H1 (cell line): Measurements from ENCODE around the gene TBX4. TPM values are rescaled to one million over a fixed set of nuclear protein-coding genes. Genes with fewer than 3 reads are reported as not detected.

Experiments used
- CBX8 ChIP-seq: fragments of 300-800, 300-1000 bp; sonication (generic); IDR thresholded peaks from 2 replicates; pipeline ENCODE4 v1.7.1; 2016; ENCODE audit warnings: low read depth, low read length, borderline replicate concordance
- RFX5 ChIP-seq: IDR thresholded peaks from 2 replicates; pipeline ENCODE4 v1.6.1; 2011; ENCODE audit warnings: low read depth, low read length, improper control_type of control experiment, borderline replicate concordance
- SIN3A ChIP-seq, 2 experiments: IDR thresholded peaks in 1 of 2; conservative IDR thresholded peaks in 1 of 2; 2 replicates each; pipeline ENCODE4 v1.6.1; 2011 to 2012; ENCODE audit warnings: low read length in 2 of 2, improper control_type of control experiment in 1 of 2, low read depth in 1 of 2, mild to moderate bottlenecking in 1 of 2
- SP2 ChIP-seq: IDR thresholded peaks from 2 replicates; pipeline ENCODE4 v1.6.1; 2012; ENCODE audit warnings: mild to moderate bottlenecking, low read length, inconsistent platforms
- polyA plus RNA-seq, 7 experiments: library from polyadenylated mRNA; depleted of rRNA in 3 of 7; stranded (reverse) in 5 of 7; unstranded in 2 of 7; fragments of >200 nt in 5 of 7; fragments of 200-250 nt in 2 of 7; gene quantifications; 1 replicate in 5 of 7; 2 replicates in 1 of 7; 4 replicates in 1 of 7; pipeline versions ENCODE4 v1.2.1 to v1.2.3, GENCODE V29; 2011 to 2013; ENCODE audit warnings: missing spikeins in 2 of 7, mixed read lengths in 2 of 7
- total RNA-seq: library from RNA; stranded (reverse); fragmentation: NEBNext Ultra II Directional; extraction: Animal tissue kit (Norgen Biotek cat#: 25700); gene quantifications from 2 replicates; pipeline ENCODE4 v1.2.1, GENCODE V29; 2021
- TF ChIP-seq, protein P1 (sequence below): fragments of 300-600 bp; sonication (generic); IDR thresholded peaks from 2 replicates; pipeline ENCODE4 v1.7.1; 2012; ENCODE audit warnings: low read length, moderate library complexity, mild to moderate bottlenecking, inconsistent platforms; ENCODE audit not compliant: insufficient replicate concordance

Gene TBX4
- total and polyA plus RNA-seq, 2 of the 8 experiments (the other 6 are each of a cell fraction or from before 2014, with no cell fraction given) = 0.02 TPM; not detected in 1

DNA sequence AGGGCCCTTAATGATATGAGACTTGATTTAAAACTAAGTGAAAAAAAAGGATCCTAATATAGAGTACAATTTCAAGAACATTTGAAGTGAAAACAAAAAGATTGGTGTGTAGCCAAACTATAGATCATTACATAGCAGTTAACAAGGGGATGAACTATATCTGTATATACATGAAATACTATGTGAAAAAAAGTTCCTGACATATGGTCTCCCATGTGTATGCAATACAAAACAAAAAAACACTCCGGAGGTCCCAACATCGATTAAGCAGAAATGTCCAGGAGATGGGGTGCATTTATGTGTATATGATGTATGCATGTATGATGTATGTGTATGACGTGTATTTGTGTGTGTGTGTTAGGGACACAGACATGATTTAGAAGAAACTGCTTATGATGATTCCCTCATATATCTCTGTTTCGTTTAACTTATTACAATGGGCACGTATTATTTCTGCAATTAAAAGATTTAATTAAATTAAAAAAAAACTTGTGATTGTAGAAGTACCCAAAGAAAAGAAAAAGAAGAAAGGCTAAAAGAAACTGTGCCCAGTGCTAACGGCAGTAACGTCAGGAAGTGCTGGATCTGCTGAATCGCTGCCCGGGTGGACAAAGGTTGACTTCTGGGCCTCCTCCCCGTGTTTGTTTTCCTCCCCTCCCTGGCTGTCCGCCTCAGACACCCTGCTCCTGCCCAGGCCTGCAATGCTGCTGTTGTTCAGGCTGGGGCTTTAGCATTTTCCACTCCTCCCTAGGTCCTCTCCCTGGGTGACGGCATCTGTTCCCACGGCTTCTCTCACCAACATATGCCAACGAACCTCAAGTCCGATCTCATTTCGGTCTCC, 36.9 kb downstream of the TBX4 start (continued):
- TF ChIP-seq, protein P1, sequence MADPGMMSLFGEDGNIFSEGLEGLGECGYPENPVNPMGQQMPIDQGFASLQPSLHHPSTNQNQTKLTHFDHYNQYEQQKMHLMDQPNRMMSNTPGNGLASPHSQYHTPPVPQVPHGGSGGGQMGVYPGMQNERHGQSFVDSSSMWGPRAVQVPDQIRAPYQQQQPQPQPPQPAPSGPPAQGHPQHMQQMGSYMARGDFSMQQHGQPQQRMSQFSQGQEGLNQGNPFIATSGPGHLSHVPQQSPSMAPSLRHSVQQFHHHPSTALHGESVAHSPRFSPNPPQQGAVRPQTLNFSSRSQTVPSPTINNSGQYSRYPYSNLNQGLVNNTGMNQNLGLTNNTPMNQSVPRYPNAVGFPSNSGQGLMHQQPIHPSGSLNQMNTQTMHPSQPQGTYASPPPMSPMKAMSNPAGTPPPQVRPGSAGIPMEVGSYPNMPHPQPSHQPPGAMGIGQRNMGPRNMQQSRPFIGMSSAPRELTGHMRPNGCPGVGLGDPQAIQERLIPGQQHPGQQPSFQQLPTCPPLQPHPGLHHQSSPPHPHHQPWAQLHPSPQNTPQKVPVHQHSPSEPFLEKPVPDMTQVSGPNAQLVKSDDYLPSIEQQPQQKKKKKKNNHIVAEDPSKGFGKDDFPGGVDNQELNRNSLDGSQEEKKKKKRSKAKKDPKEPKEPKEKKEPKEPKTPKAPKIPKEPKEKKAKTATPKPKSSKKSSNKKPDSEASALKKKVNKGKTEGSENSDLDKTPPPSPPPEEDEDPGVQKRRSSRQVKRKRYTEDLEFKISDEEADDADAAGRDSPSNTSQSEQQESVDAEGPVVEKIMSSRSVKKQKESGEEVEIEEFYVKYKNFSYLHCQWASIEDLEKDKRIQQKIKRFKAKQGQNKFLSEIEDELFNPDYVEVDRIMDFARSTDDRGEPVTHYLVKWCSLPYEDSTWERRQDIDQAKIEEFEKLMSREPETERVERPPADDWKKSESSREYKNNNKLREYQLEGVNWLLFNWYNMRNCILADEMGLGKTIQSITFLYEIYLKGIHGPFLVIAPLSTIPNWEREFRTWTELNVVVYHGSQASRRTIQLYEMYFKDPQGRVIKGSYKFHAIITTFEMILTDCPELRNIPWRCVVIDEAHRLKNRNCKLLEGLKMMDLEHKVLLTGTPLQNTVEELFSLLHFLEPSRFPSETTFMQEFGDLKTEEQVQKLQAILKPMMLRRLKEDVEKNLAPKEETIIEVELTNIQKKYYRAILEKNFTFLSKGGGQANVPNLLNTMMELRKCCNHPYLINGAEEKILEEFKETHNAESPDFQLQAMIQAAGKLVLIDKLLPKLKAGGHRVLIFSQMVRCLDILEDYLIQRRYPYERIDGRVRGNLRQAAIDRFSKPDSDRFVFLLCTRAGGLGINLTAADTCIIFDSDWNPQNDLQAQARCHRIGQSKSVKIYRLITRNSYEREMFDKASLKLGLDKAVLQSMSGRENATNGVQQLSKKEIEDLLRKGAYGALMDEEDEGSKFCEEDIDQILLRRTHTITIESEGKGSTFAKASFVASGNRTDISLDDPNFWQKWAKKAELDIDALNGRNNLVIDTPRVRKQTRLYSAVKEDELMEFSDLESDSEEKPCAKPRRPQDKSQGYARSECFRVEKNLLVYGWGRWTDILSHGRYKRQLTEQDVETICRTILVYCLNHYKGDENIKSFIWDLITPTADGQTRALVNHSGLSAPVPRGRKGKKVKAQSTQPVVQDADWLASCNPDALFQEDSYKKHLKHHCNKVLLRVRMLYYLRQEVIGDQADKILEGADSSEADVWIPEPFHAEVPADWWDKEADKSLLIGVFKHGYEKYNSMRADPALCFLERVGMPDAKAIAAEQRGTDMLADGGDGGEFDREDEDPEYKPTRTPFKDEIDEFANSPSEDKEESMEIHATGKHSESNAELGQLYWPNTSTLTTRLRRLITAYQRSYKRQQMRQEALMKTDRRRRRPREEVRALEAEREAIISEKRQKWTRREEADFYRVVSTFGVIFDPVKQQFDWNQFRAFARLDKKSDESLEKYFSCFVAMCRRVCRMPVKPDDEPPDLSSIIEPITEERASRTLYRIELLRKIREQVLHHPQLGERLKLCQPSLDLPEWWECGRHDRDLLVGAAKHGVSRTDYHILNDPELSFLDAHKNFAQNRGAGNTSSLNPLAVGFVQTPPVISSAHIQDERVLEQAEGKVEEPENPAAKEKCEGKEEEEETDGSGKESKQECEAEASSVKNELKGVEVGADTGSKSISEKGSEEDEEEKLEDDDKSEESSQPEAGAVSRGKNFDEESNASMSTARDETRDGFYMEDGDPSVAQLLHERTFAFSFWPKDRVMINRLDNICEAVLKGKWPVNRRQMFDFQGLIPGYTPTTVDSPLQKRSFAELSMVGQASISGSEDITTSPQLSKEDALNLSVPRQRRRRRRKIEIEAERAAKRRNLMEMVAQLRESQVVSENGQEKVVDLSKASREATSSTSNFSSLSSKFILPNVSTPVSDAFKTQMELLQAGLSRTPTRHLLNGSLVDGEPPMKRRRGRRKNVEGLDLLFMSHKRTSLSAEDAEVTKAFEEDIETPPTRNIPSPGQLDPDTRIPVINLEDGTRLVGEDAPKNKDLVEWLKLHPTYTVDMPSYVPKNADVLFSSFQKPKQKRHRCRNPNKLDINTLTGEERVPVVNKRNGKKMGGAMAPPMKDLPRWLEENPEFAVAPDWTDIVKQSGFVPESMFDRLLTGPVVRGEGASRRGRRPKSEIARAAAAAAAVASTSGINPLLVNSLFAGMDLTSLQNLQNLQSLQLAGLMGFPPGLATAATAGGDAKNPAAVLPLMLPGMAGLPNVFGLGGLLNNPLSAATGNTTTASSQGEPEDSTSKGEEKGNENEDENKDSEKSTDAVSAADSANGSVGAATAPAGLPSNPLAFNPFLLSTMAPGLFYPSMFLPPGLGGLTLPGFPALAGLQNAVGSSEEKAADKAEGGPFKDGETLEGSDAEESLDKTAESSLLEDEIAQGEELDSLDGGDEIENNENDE = no peak
- TF ChIP-seq SIN3A (conservative IDR thresholded peaks at IDR 0.05 in 1 of 2, IDR thresholded peaks at IDR 0.05 in 1 of 2; ENCODE audit: low read depth in 1 of 2, low read length in 2 of 2) = no peak
- TF ChIP-seq CBX8 = no peak
- no peak for TF ChIP-seq SP2
- TF ChIP-seq RFX5 = no peak
